HCT116 (cell line): ENCODE results near the gene SGIP1. TPM values are rescaled to one million over a fixed set of nuclear protein-coding genes. Genes with fewer than 3 reads are reported as not detected.

Experiments used
- ATAC-seq: fragments of 200-7000 bp; cut with Tn5 transposase; 2 replicates; pipeline ENCODE4 v1.9.1; 2020; ENCODE audit warnings: mild to moderate bottlenecking, moderate library complexity
- BruUV-seq: library from RNA; stranded (reverse); fragments of 400-500 nt; replicated peaks from 2 replicates; lab custom pipeline; 2021; lab: Mats Ljungman, UMichigan
- CTCF ChIA-PET: fragments of 300-600 bp; sonication (Branson Sonifier 250); formaldehyde crosslinking; loops from one replicate; lab custom pipeline; 2021; ENCODE audit warnings: antibody characterized with exemption; lab: Charles Lee
- POLR2A ChIA-PET: fragments of 300-600, 350-600 bp; sonication (Branson Sonifier 250); formaldehyde crosslinking; loops from one replicate; lab custom pipeline; 2021; ENCODE audit warnings: antibody characterized with exemption; lab: Charles Lee
- RAD21 ChIA-PET, 2 experiments: fragments of 300-600 bp; sonication (Branson Sonifier 250); formaldehyde crosslinking; loops; one replicate each; lab custom pipeline; 2023; ENCODE audit warnings: low total read pairs in 2 of 2; ENCODE audit not compliant: uncharacterized antibody in 2 of 2, unreplicated experiment in 2 of 2, low non-redundant PET in 1 of 2; lab: Charles Lee
- DNase-seq: peaks from one replicate; pipeline ENCODE4 v3.0.0-alpha.2; 2010; ENCODE audit warnings: low read depth, low spot score
- H2AFZ ChIP-seq: fragments of 200-600 bp; shearing (Covaris generic), sonication (generic); 2 replicates; pipeline ENCODE4 v1.6.1; 2017; ENCODE audit warnings: low read depth, mixed run types, mixed read lengths, antibody characterized with exemption, low read length; ENCODE audit not compliant: poor library complexity, severe bottlenecking
- H3K27ac ChIP-seq: 2 replicates; pipeline ENCODE4 v1.5.1; 2012; ENCODE audit warnings: low read depth, low read length
- H3K27me3 ChIP-seq: fragments of 200-600 bp; sonication (generic); 2 replicates; pipeline ENCODE4 v1.6.1; 2016; ENCODE audit warnings: mixed run types, low read length, mixed read lengths; ENCODE audit not compliant: insufficient read depth
- H3K36me3 ChIP-seq, 2 experiments: fragments of 200-500 bp in 1 of 2; fragments of 200-600 bp in 1 of 2; sonication (Bioruptor generic) in 1 of 2; sonication (generic) in 1 of 2; 2 replicates each; pipeline versions ENCODE4 v1.5.1 to v1.6.1; 2014 to 2016; ENCODE audit warnings: low read length in 2 of 2, inconsistent platforms in 1 of 2, mixed read lengths in 1 of 2, mixed run types in 1 of 2; ENCODE audit not compliant: insufficient read depth in 2 of 2, control insufficient read depth in 1 of 2
- H3K4me1 ChIP-seq, 2 experiments: fragments of 200-600 bp in 1 of 2; sonication (generic) in 1 of 2; 2 replicates each; pipeline versions ENCODE4 v1.5.1 to v1.6.1; 2012 to 2017; ENCODE audit warnings: low read length in 2 of 2, inconsistent platforms in 1 of 2, mild to moderate bottlenecking in 1 of 2, mixed read lengths in 1 of 2, mixed run types in 1 of 2, moderate library complexity in 1 of 2; ENCODE audit not compliant: insufficient read depth in 2 of 2, control insufficient read depth in 1 of 2
- H3K4me2 ChIP-seq: fragments of 200-600 bp; sonication (generic); 2 replicates; pipeline ENCODE4 v1.6.1; 2017; ENCODE audit warnings: mixed run types, low read length, mixed read lengths
- H3K4me3 ChIP-seq, 2 experiments: fragments of 200-600 bp in 1 of 2; sonication (generic) in 1 of 2; replicated peaks in 1 of 2; 2 replicates each; pipeline ENCODE4 v1.5.1; 2011 to 2016; ENCODE audit warnings: low read length in 2 of 2, control low read depth in 1 of 2, low read depth in 1 of 2, mild to moderate bottlenecking in 1 of 2, mixed read lengths in 1 of 2, mixed run types in 1 of 2
- H3K79me2 ChIP-seq: fragments of 200-600 bp; sonication (generic); 2 replicates; pipeline ENCODE4 v1.6.1; 2017; ENCODE audit warnings: mild to moderate bottlenecking, mixed run types, low read length, moderate library complexity, mixed read lengths; ENCODE audit not compliant: insufficient read depth
- H3K9ac ChIP-seq: fragments of 200-600 bp; sonication (generic); 2 replicates; pipeline ENCODE4 v1.6.1; 2016; ENCODE audit warnings: low read length, mixed read lengths
- H3K9me2 ChIP-seq: fragments of 200-600 bp; sonication (generic), shearing (Covaris generic); 2 replicates; pipeline ENCODE4 v1.6.1; 2017; ENCODE audit warnings: mixed run types, mild to moderate bottlenecking, moderate library complexity; ENCODE audit not compliant: insufficient read depth
- H3K9me3 ChIP-seq, 2 experiments: fragments of 200-500 bp in 1 of 2; fragments of 200-600 bp in 1 of 2; sonication (Bioruptor generic) in 1 of 2; sonication (generic) in 1 of 2; 2 replicates each; pipeline ENCODE4 v1.6.1; 2014 to 2017; ENCODE audit warnings: low read length in 2 of 2, mixed read lengths in 2 of 2, inconsistent platforms in 1 of 2, low read depth in 1 of 2, mild to moderate bottlenecking in 1 of 2, mixed run types in 1 of 2, moderate library complexity in 1 of 2; ENCODE audit not compliant: control insufficient read depth in 1 of 2, insufficient read depth in 1 of 2
- H4K20me1 ChIP-seq: fragments of 200-600 bp; sonication (generic), shearing (Covaris generic); 2 replicates; pipeline ENCODE4 v1.6.1; 2017; ENCODE audit warnings: mixed run types, mild to moderate bottlenecking, moderate library complexity; ENCODE audit not compliant: insufficient read depth
- CEBPB ChIP-seq: IDR thresholded peaks from 2 replicates; pipeline ENCODE4 v1.6.1; 2012; ENCODE audit warnings: low read depth
- RAD21 ChIP-seq: IDR thresholded peaks from 2 replicates; pipeline ENCODE4 v1.6.1; 2012; ENCODE audit warnings: low read depth, mild to moderate bottlenecking
- intact Hi-C: fragments of 100-400 bp; cut with micrococcal nuclease; formaldehyde crosslinking; loops from 2 replicates; pipeline ENCODE4 v1.10.0; 2022
- total RNA-seq: library from RNA; stranded (reverse); gene quantifications from one replicate; pipeline ENCODE4 v1.2.1, GENCODE V29; 2021; ENCODE audit not compliant: unreplicated experiment
- TF ChIP-seq, protein P1 (sequence below), 3 experiments: fragments of 200-600 bp in 1 of 3; sonication (generic) in 1 of 3; IDR thresholded peaks in 2 of 3; conservative IDR thresholded peaks in 1 of 3; 2 replicates each; pipeline ENCODE4 v1.5.1; 2012 to 2017; ENCODE audit warnings: low read depth in 2 of 3, low read length in 2 of 3, antibody characterized with exemption in 1 of 3, borderline replicate concordance in 1 of 3, control low read depth in 1 of 3, mild to moderate bottlenecking in 1 of 3, mixed read lengths in 1 of 3, mixed run types in 1 of 3, moderate library complexity in 1 of 3; ENCODE audit not compliant: insufficient read depth in 1 of 3
- TF ChIP-seq, protein P2 (sequence below): IDR thresholded peaks from 2 replicates; pipeline ENCODE4 v1.6.1; 2012

The SGIP1 gene
- total RNA-seq, 1 experiment from 2014 or later, result 0.15 TPM

DNA sequence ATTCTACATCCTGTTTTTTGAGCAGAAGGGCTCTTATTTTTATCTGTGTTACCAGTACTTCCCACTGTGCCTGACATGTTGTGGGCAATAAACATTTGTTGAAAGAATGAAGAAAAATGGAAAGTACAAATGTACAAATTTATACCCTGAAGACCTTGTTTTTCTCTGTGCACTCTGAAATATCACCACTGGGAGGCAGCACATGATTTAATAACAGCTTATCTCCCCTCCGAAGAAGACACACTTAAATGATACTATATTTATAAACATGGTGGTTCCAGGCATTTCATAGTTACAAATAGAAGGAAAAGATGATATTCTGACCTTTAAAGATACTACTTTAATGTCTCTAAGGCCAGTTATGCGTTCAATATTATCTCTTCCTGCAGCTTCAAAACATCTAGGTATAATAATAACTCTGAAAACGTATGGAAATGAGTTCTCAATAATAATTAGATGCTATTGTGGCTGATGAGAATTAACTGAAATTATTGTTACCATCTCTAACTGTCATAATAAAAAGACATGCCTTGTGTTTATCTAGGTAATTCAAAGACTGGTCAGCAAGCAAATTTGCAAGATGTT is 231.1 kb downstream of the SGIP1 start:
- peak; percentile 82 for ATAC-seq

More for the DNA sequence above, 231.1 kb downstream of the SGIP1 start:
- peak overlapping the region; percentile 35; the same call in 1 of the 2 replicates for H3K4me2 ChIP-seq
- H3K79me2 ChIP-seq, result no peaks in the 10 kb centered on the region
- no peak overlapping the region for H3K9ac ChIP-seq
- no peak overlapping the region for H3K4me3 ChIP-seq
- ChIA-PET CTCF (interaction anchor here (0.8 to 5.4 kb wide), 9 partner anchors 10 to 736 kb away, joined by 3 to 42 read pairs (median 5); no protein-coding TSS in a partner anchor), POLR2A (no interaction called here)
- no peaks in the 10 kb centered on the region for H4K20me1 ChIP-seq
- intact Hi-C loops, result loop anchor here (1.0 to 2.0 kb wide), 4 partner anchors 232 to 736 kb away; no protein-coding TSS in a partner anchor
- H3K9me3 ChIP-seq, result no peaks in the 10 kb centered on the region
- peak; percentile 31 for DNase-seq
- TF ChIP-seq, protein P1, sequence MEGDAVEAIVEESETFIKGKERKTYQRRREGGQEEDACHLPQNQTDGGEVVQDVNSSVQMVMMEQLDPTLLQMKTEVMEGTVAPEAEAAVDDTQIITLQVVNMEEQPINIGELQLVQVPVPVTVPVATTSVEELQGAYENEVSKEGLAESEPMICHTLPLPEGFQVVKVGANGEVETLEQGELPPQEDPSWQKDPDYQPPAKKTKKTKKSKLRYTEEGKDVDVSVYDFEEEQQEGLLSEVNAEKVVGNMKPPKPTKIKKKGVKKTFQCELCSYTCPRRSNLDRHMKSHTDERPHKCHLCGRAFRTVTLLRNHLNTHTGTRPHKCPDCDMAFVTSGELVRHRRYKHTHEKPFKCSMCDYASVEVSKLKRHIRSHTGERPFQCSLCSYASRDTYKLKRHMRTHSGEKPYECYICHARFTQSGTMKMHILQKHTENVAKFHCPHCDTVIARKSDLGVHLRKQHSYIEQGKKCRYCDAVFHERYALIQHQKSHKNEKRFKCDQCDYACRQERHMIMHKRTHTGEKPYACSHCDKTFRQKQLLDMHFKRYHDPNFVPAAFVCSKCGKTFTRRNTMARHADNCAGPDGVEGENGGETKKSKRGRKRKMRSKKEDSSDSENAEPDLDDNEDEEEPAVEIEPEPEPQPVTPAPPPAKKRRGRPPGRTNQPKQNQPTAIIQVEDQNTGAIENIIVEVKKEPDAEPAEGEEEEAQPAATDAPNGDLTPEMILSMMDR (IDR thresholded peaks at IDR 0.05 in 2 of 3, conservative IDR thresholded peaks at IDR 0.05 in 1 of 3; ENCODE audit: borderline replicate concordance in 1 of 3, insufficient read depth in 1 of 3, low read depth in 2 of 3, low read length in 2 of 3), result peak; percentile 62 to 86 (median 86)
- TF ChIP-seq CEBPB, result no peak
- TF ChIP-seq, protein P2, sequence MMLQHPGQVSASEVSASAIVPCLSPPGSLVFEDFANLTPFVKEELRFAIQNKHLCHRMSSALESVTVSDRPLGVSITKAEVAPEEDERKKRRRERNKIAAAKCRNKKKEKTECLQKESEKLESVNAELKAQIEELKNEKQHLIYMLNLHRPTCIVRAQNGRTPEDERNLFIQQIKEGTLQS, result no peak
- peak; percentile 91 for TF ChIP-seq RAD21
- TF ChIP-seq, all 23 proteins: peak for 2
- Histone ChIP-seq H3K9me2 (no peaks in the 10 kb centered on the region), H3K36me3 (no peaks in the 10 kb centered on the region), H3K4me1 (0 out of 4 replicates have a peak, but pooled peaks cover 0 to 2% of the 10 kb centered on the region in 2 experiments), H3K27ac (no peak overlapping the region), H3K27me3 (no peaks in the 10 kb centered on the region), H2AFZ (peak overlapping the region; percentile 83)
- RAD21 ChIA-PET, result interaction anchor here (0.6 to 1.0 kb wide), 2 partner anchors 384 to 446 kb away, joined by 3 read pairs; no protein-coding TSS in a partner anchor
- BruUV-seq, result no TSS peak
